NCI-H2196 treated with DMSO at 0.1 percent for 48 hours (cell line): ENCODE results near the gene FLT3LG.
A peak's percentile ranks its signal among the peaks of the same experiment; 100 is the strongest.
"Not testable (repeated sequence)": the region's sequence is repeated elsewhere in the genome, so short reads cannot be mapped to it uniquely, and the experiment has no call there.

Experiments
- DNase-seq: peaks from one replicate; lab custom pipeline; 2025; ENCODE audit not compliant: unreplicated experiment; lab: John Stamatoyannopoulos, UW

The FLT3LG gene

GRCh38 chr19:49440439-49441209 lies 33.4 kb upstream of the FLT3LG start:
- no peak for DNase-seq

- DNase-seq: peak; percentile 21
Measured at GRCh38 chr19:49441210-49441959, 32.6 kb upstream of the FLT3LG start, which contains the start of gene SLC17A7. Gene SLC17A7, minus strand, starts transcription at chr19:49441527. Its CDS starts 148 bp downstream, at chr19:49441379.

GRCh38 chr19:49441960-49442350 lies 32.1 kb upstream of the FLT3LG start:
- no peak for DNase-seq

GRCh38 chr19:49442354-49442753 lies 31.7 kb upstream of the FLT3LG start:
- DNase-seq: peak; percentile 55

GRCh38 chr19:49442771-49443365 lies 31.1 kb upstream of the FLT3LG start:
- peak; percentile 86 for DNase-seq

GRCh38 chr19:49443366-49444099 lies 30.5 kb upstream of the FLT3LG start:
- DNase-seq: peak; percentile 96

GRCh38 chr19:49444100-49444700 lies 29.8 kb upstream of the FLT3LG start:
- DNase-seq: not testable (repeated sequence)

- DNase-seq: no peak
Measured at GRCh38 chr19:49445997-49446396, 28.0 kb upstream of the FLT3LG start.

- no peak for DNase-seq
Measured at GRCh38 chr19:49447485-49448431, 26.3 kb upstream of the FLT3LG start.

GRCh38 chr19:49448432-49448786 lies 25.6 kb upstream of the FLT3LG start:
- no peak for DNase-seq

GRCh38 chr19:49450405-49450804 lies 23.6 kb upstream of the FLT3LG start:
- DNase-seq: no peak

GRCh38 chr19:49451430-49452181 lies 22.4 kb upstream of the FLT3LG start, which contains the start of gene PIH1D1:
Gene PIH1D1, minus strand, starts transcription at chr19:49451814. Its CDS starts 240 bp downstream, at chr19:49451574.
- peak; percentile 99 for DNase-seq

- DNase-seq: peak; percentile 96
Measured at GRCh38 chr19:49453013-49453756, 20.8 kb upstream of the FLT3LG start, which contains the start of gene ALDH16A1. Gene ALDH16A1, plus strand, starts transcription at chr19:49453225. Its CDS starts 107 bp downstream, at chr19:49453332.

- no peak for DNase-seq
Measured at GRCh38 chr19:49453757-49454240, 20.2 kb upstream of the FLT3LG start.

- no peak for DNase-seq
Measured at GRCh38 chr19:49455773-49456172, 18.2 kb upstream of the FLT3LG start.

- DNase-seq: no peak
Measured at GRCh38 chr19:49456326-49456725, 17.7 kb upstream of the FLT3LG start.

- no peak for DNase-seq
Measured at GRCh38 chr19:49458567-49458903, 15.5 kb upstream of the FLT3LG start.

- no peak for DNase-seq
Measured at GRCh38 chr19:49459388-49459787, 14.6 kb upstream of the FLT3LG start.
